KBM-7 (cell line): Measurements from ENCODE around the gene MYL9.

Experiments used
- DNase-seq: peaks from one replicate; pipeline ENCODE4 v3.0.0-alpha.2; 2015
- in situ Hi-C: fragments of 300-500 bp; cut with MboI; formaldehyde crosslinking; loops from 2 replicates; pipeline ENCODE4 v1.14.3; 2020; ENCODE audit warnings: low sequenced_read_pairs, low pct_unique_long_range_greater_than_20kb, mixed read lengths

Gene MYL9

GRCh38 chr20:36574366-36575135 is 33.2 kb downstream of the MYL9 start:
- DNase-seq, result peak; percentile 75

GRCh38 chr20:36576081-36576445 is 34.7 kb downstream of the MYL9 start:
- in situ Hi-C loops, result no loop called here
- no peak for DNase-seq

More at GRCh38 chr20:36574366-36575135, 33.2 kb downstream of the MYL9 start:
- in situ Hi-C loops, result no loop called here

GRCh38 chr20:36578356-36579041 is 37.2 kb downstream of the MYL9 start:
- no peak for DNase-seq
- in situ Hi-C loops, result no loop called here

GRCh38 chr20:36579996-36580545 is 38.8 kb downstream of the MYL9 start:
- in situ Hi-C loops, result no loop called here
- no peak for DNase-seq

- no peak for DNase-seq
- in situ Hi-C loops, result no loop called here
Measured at GRCh38 chr20:36582322-36582721, 41.0 kb downstream of the MYL9 start.

GRCh38 chr20:36582821-36583220 is 41.5 kb downstream of the MYL9 start:
- DNase-seq, result no peak
- in situ Hi-C loops, result no loop called here

- in situ Hi-C loops, result no loop called here
- DNase-seq, result no peak
Measured at GRCh38 chr20:36584018-36584481, 42.7 kb downstream of the MYL9 start.

GRCh38 chr20:36585410-36586125 is 44.2 kb downstream of the MYL9 start:
- no peak for DNase-seq
- in situ Hi-C loops, result no loop called here

- in situ Hi-C loops, result no loop called here
- DNase-seq, result no peak
Measured at GRCh38 chr20:36587388-36588070, 46.2 kb downstream of the MYL9 start.

GRCh38 chr20:36591281-36591680 is 50.0 kb downstream of the MYL9 start:
- no peak for DNase-seq
- in situ Hi-C loops, result no loop called here

GRCh38 chr20:36591854-36592641 is 50.7 kb downstream of the MYL9 start:
- no peak for DNase-seq
- in situ Hi-C loops, result no loop called here

GRCh38 chr20:36593347-36593929 is 52.1 kb downstream of the MYL9 start:
- in situ Hi-C loops, result no loop called here
- no peak for DNase-seq

GRCh38 chr20:36599912-36600345 is 58.6 kb downstream of the MYL9 start:
- DNase-seq, result peak; percentile 87
- in situ Hi-C loops, result no loop called here
